Astrocyte of the spinal cord (primary cell): ENCODE data around the gene MTREX.
"Not testable (repeated sequence)": the region's sequence is repeated elsewhere in the genome, so short reads cannot be mapped to it uniquely, and the experiment has no call there.

Experiments used
- DNase-seq: peaks from one replicate; pipeline ENCODE4 v3.0.0; 2011; ENCODE audit warnings: low read depth, low spot score
- H3K4me3 ChIP-seq: 2 replicates; pipeline ENCODE4 v1.5.1; 2011; ENCODE audit warnings: low read depth, mild to moderate bottlenecking, low read length, moderate library complexity
- CTCF ChIP-seq: IDR thresholded peaks from 2 replicates; pipeline ENCODE4 v1.5.1; 2012; ENCODE audit warnings: low read depth, mild to moderate bottlenecking, low read length, inconsistent platforms
- in situ Hi-C: cut with HindIII; loops from 2 replicates; pipeline ENCODE4 v1.10.0; 2017; ENCODE audit warnings: low sequenced_read_pairs

Gene MTREX

GRCh38 chr5:55306641-55307382 is 977 bp upstream of the MTREX start:
- in situ Hi-C loops = no loop called here
- no peak for TF ChIP-seq CTCF
- DNase-seq = peak; percentile 12
- peak overlapping the region; percentile 71 for H3K4me3 ChIP-seq

- peak; percentile 29 for DNase-seq
- in situ Hi-C loops = no loop called here
- peak overlapping the region; percentile 71 for H3K4me3 ChIP-seq
- no peak for TF ChIP-seq CTCF
Measured at GRCh38 chr5:55308254-55308836, 556 bp downstream of the MTREX start.

- TF ChIP-seq CTCF = no peak
- no peak for DNase-seq
- in situ Hi-C loops = no loop called here
- no peak overlapping the region for H3K4me3 ChIP-seq
Measured at GRCh38 chr5:55313870-55314617, 6.3 kb downstream of the MTREX start.

- in situ Hi-C loops = no loop called here
- no peak for DNase-seq
- no peak for TF ChIP-seq CTCF
- H3K4me3 ChIP-seq = no peak overlapping the region
Measured at GRCh38 chr5:55316289-55316688, 8.5 kb downstream of the MTREX start.

- H3K4me3 ChIP-seq = no peak overlapping the region
- TF ChIP-seq CTCF = no peak
- no peak for DNase-seq
- in situ Hi-C loops = no loop called here
Measured at GRCh38 chr5:55316837-55317236, 9.0 kb downstream of the MTREX start.

- DNase-seq, H3K4me3 ChIP-seq, in situ Hi-C loops: not testable (repeated sequence)
Measured at GRCh38 chr5:55318237-55318636, 10.4 kb downstream of the MTREX start.

GRCh38 chr5:55319491-55319890 is 11.7 kb downstream of the MTREX start:
- no peak for TF ChIP-seq CTCF
- in situ Hi-C loops = no loop called here
- H3K4me3 ChIP-seq = no peak overlapping the region
- no peak for DNase-seq
